Effector CD8-positive, alpha-beta T cell (primary cell): Measurements from ENCODE around the gene CELA2B.
"Not testable (repeated sequence)": the region's sequence is repeated elsewhere in the genome, so short reads cannot be mapped to it uniquely, and the experiment has no call there.

Experiments
- DNase-seq: peaks from one replicate; lab custom pipeline; 2025; lab: John Stamatoyannopoulos, UW

Gene CELA2B

GRCh38 chr1:15469361-15469760, 6.5 kb upstream of the CELA2B start:
- DNase-seq = no peak

GRCh38 chr1:15469821-15470448, 6.0 kb upstream of the CELA2B start:
- DNase-seq = not testable (repeated sequence)

GRCh38 chr1:15471067-15471466, 4.8 kb upstream of the CELA2B start:
- DNase-seq = not testable (repeated sequence)

- DNase-seq = not testable (repeated sequence)
Measured at GRCh38 chr1:15471723-15472122, 4.2 kb upstream of the CELA2B start.

GRCh38 chr1:15472587-15472986, 3.3 kb upstream of the CELA2B start:
- DNase-seq = no peak

DNA sequence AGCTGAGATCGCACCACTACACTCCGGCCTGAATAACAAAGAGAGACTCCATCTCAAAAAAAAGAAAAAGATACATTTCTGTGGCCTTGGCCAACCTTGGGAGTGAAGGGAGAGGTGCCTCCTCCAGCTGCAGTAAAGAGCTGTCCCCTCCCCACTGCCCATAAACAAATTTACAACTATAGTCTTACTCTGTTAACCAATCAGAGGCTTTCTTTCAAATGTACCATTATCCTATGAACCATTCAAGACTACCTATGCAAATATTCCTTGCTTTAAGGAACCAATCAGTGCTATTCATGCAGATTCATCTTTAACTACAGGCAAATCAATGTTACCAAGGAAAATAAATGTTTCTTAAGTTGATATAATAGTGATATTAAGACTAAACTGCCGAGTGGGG, 1.0 kb downstream of the CELA2B start:
- DNase-seq = no peak

DNA sequence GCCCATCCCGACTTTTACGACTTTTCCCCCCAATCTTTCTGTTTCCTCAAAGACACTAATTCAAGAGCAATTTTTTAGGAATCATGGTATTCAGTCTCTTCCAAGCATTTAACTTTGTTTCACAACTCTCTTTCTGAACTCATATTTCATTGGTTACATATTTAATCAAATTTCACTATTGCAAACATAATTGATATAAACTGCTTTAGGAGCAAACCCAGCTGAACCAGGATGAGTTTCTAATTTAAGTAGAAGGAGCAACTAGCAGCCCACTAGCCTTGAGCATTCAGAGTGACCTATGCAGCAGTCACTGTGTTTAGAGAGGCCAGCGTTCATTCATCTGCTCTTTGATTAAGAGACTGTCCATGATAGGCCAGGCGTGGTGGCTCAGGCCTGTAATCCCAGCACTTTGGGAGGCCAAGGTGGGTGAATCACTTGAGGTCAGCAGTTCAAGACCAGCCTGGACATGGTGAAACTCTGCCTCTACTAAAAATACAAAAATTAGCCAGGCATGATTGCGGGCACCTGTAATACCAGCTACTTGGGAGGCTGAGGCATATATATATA, 1.8 kb downstream of the CELA2B start:
- DNase-seq = no peak

- no peak for DNase-seq
Measured at GRCh38 chr1:15479654-15480347, 3.9 kb downstream of the CELA2B start.

DNA sequence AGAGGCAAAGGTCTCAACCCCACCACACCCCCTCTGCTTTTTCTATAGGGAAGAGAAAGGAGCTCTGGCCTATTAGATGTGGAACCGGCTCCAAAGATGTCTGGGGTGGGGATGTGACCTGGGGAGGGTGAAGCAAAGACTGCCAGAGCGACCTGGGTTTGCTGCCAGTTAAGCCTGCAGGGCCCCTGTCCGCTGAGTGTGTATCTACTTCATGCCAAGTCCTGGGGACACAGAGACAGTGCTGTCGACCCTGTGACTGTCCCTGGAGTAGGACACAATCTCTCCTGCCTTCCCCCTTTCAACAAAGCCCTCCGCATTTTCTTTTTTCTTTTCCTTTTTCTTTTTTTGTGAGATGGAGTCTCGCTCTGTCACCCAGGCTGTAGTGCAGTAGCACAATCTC, 6.6 kb downstream of the CELA2B start:
- not testable (repeated sequence) for DNase-seq

- not testable (repeated sequence) for DNase-seq
Measured at GRCh38 chr1:15482983-15483543, 7.2 kb downstream of the CELA2B start.

- DNase-seq = no peak
Measured at GRCh38 chr1:15483971-15484370, 8.1 kb downstream of the CELA2B start.

DNA sequence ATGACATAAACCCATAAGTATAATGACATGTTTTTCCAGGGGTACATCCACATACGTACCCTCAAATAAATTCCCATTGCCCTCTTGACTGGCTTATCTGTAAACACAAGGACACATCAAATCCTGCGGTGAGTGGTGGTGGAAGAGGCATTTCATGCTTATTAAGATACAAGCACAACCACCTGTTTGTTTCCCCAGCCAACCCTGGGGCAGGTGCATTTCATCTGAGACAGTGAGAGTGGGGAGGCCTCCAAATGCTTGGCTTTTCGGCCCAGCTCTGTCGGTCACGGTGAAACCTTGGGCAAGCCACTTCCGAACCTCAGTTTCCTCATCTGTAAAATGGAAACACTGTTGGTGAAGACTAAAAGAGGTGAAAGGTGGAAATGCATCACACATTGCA, 8.5 kb downstream of the CELA2B start:
- not testable (repeated sequence) for DNase-seq

DNA sequence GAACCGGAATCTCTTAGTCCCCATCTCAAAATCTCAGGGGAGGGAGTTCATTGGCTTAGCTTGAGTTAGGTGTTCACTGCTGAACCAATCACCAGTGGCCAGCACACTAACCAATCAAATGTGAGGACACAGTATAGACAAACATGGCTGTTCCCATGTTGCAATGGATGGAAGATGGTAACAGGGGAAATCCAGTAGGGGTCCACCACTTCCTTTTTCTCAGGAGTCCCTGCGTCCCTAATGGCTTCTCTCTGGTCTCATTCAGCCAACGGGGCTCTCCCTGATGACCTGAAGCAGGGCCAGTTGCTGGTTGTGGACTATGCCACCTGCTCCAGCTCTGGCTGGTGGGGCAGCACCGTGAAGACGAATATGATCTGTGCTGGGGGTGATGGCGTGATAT, 9.7 kb downstream of the CELA2B start:
- DNase-seq = no peak

DNA sequence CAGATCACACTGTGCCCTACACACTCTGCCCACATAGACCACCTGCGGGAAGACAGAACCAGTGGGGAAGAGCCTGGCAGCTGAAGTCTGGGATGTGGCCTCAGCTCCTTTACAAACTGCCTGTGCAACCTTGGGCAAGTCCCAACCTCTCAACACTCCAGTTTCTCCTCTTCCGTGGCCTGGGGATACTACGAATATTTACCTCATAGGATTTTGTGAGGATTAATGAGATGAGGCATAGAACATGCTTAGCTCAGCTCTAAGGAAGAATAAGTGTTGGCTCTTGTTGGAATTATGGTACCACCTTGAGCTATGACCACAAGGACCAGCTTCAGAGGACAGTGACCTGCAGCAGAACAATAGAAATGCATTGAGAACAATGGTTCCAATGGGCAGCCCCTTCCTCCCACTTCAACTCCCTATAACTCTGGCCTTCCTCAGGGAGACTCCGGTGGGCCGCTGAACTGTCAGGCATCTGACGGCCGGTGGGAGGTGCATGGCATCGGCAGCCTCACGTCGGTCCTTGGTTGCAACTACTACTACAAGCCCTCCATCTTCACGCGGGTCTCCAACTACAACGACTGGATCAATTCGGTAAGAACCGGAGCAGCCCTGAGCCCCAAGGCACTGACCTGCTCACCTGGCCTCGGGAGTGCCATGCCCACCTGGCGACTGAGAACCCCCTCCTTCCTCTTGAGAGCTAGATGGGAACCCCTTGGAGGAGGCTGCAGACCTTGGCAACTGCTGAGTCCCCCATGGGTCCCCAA, 11.1 kb downstream of the CELA2B start:
- DNase-seq = not testable (repeated sequence)

- no peak for DNase-seq
Measured at GRCh38 chr1:15488371-15488770, 12.5 kb downstream of the CELA2B start.

DNA sequence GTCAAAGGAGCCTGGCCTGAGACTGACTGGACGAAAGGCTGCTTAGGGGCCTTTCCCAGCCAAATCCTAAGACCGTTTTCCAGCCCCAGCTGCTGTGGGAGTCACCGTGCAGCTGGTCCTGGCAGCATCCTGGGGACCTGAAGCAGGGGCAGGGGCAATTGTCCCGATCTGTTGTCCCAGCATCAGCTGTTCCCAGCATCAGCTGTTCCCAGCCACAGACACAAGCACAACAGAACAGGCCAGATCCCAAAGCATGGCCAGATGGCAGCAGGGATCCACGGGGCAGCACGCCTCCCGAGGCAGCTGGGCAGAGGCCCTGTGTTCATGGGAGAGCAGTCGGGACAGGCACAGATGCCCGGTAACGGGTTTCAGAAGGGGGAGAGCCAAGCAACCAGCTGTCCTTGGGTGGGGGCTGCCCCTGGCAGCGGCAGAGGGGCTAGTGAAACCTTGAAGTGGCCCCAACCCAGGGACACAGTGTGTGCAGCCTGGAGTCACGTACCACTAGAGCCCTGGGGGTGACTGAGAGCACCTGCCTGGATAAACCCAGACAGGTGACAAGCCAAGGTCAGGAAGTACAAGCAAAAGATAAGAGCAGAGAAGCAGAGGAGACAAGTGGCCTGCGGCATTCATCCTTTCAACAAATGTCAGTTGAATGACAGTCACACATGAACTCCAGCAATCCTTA, 13.3 kb downstream of the CELA2B start:
- no peak for DNase-seq

DNA sequence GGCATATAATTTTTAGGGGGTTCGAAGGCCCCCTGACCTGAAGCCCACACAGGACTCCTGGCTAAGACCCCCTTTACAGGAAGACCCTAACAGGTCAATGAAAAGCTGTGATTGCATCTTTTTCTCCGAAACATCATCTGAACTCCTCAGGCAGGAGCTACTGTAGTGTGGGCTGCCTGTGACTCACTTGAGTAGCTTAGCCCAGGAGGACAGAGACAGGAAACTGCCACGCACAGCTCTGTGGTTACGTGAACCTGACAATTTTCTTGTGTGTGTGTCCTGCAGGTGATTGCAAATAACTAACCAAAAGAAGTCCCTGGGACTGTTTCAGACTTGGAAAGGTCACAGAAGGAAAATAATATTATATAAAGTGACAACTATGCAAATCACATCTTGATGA, 15.1 kb downstream of the CELA2B start:
- DNase-seq = not testable (repeated sequence)

DNA sequence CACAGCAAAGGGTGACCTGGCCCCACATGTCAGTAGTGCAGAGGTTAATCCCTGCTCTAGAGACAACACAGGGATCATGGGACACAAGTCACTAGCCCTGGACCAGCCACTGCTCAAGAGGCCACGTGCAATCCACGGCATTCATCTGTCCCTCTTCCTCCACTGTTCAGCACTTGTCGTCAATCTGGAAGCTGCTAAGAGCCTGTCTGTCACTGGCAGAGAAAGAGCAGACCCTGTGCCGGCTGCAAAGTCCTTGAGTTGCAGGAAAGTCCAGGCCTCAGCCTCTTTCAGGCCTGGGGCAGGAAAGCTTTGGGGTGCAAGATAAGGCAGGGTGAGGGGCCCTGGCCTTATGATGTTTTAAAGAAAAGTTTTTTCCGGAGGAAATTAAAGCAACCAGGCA, 16.7 kb downstream of the CELA2B start:
- DNase-seq = no peak

- no peak for DNase-seq
Measured at GRCh38 chr1:15493869-15494390, 18.0 kb downstream of the CELA2B start.

DNA sequence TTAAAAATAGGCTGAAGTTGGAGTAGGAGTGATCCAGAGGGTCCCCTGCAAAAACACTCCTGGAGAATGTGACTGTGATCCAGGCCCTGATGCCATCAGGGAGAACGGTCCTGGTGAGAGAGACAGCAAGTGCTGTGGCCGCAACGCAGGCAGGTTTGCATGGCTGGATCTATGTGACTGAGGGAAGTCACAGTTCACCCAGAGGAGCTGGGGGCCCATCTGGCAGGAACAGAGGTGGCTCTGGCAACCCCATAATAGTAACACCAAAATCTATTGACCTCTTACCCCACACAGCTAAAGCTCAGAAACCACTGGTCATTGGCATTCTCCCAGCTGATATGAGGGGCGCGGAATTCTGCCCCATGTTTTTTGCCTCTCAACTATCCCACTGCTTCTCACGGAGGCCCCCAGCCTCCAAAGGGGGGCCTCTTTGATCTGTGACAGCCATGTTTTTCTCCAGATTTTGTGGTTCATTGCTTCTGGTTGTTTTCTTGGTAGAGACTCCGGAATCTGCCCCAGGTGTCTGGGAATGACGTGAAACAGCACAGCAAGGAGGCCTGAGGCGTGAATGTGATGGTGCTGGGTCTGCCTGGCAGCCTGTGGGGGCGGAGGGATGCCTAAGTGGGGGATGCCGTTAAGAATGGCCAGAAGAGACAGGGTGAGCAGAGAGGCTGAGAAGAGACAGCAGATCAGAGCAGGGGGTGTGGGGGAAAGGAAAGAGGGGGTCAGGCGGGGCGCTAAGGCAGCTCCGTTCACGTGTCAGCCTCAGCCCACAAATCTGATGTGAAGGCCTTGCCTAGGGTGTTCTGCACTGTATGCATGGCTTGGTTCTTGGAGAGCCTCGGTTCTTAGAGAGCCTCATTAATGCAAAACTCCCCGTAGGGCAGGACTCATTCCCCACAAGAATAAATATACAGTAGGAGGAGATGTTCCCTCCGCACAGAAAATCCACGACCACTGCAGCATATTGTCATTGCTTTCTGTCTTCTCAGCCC, 24.6 kb downstream of the CELA2B start:
- no peak for DNase-seq
